ENCODE measurements around the gene FNDC3B.

DNA sequence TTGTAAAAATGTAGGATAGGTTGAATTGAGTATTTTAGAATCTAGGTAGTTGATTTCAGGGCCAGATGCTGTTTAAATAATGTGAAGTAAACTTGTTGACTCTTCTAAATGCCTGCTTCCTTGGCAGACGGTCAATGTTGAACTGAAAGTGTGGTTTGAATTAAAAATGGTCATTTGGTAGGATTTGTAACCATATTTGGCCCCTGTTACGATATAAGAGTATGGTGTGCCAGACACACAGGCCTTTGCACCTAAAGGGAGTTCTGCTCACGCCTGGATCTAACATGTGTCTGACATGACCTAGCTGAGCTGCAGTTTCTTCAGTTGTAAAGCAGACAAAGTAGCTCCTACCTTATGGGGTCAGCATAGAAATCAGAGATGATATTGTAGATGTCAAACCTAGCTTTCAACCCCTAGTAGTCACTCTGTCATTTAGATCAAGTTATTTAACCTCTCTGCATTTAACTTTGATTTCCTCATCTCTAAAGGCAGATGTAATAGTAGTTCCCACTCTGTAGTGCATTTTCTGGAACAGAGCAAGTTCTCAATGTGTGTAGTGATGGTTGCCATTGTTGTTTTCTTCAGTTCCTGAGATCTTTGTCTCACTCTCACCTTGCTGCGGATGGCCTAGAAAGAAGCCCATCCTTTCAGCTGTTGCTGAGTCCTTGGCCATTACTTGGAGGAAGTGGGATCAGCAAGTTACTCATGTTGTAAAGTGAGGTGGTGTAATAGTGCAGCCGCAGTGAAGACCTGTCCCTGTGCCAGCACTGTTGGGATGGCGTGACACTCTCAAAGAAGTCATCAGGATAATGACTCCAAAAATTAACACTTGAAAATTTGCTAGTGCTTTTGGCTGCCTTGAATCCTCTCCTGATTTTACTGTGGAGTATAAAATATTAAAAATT lies 318.7 kb downstream of the FNDC3B start:
- TF ChIP-seq, protein P1, sequence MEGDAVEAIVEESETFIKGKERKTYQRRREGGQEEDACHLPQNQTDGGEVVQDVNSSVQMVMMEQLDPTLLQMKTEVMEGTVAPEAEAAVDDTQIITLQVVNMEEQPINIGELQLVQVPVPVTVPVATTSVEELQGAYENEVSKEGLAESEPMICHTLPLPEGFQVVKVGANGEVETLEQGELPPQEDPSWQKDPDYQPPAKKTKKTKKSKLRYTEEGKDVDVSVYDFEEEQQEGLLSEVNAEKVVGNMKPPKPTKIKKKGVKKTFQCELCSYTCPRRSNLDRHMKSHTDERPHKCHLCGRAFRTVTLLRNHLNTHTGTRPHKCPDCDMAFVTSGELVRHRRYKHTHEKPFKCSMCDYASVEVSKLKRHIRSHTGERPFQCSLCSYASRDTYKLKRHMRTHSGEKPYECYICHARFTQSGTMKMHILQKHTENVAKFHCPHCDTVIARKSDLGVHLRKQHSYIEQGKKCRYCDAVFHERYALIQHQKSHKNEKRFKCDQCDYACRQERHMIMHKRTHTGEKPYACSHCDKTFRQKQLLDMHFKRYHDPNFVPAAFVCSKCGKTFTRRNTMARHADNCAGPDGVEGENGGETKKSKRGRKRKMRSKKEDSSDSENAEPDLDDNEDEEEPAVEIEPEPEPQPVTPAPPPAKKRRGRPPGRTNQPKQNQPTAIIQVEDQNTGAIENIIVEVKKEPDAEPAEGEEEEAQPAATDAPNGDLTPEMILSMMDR (IDR thresholded peaks at IDR 0.05; ENCODE audit: low read length) = no peak
- TF ChIP-seq EZH2 (IDR thresholded peaks at IDR 0.05; ENCODE audit: borderline replicate concordance, low read length) = no peak

All from OCI-LY1 (cell line).